NCI-H524 treated with DMSO at 0.1 percent for 48 hours (cell line): ENCODE results near the gene PLB1.

ENCODE experiments used
- DNase-seq: peaks from one replicate; lab custom pipeline; 2025; lab: John Stamatoyannopoulos, UW

The PLB1 gene

DNA sequence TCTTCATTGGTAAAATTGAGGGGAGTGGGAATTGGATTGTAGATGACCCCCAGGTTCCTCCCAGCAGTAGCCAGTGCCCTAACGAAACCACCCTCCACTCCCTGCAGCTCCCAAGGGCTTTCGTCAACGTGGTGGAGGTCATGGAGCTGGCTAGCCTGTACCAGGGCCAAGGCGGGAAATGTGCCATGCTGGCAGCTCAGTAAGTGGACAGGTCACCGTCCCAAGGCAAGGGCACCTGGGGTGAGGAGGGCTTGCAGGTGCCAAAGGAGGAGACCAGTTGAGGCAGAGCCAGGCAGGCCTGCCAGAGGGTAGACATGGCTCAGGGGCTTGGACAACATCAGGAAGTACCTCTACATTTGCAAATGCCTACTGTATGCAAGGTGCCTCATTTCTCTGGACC lies 133.1 kb downstream of the PLB1 start:
- DNase-seq: no peak

DNA sequence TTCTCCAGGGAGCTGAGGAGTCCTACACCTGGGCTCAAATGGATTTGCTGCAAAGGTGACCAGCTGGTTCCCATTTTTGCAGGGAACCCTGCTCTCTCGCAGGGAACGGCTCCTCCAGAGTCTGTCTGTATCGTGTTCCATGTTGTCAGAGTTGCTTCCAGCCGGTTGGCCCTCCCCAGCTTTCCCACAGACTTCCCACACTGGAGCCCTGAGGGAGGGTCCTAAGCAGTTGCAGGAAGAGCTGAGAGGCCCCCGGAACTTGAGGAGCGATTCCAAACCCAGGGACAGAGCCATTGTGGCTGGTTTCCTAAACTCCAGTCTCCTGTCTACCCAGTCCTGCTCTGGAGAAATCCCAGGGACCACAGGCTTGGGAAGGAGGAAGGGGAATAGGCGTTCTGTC lies 134.1 kb downstream of the PLB1 start:
- DNase-seq: no peak

DNA sequence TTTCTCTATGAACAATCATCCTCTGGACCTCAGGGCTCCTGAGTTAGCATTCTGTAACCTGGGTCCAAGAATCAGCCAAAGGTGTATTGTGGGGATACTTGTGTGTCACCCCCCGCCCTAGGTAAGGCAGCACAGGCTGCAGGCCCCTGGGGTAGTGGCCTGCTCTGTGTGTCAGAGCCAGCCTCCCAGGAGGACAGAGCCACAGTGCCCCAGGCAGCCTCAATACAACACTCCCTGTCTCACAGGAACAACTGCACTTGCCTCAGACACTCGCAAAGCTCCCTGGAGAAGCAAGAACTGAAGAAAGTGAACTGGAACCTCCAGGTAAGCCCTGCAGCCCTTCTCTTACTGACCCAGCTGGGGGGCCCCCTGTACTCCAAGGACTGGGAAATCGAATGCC lies 134.5 kb downstream of the PLB1 start:
- no peak for DNase-seq

DNA sequence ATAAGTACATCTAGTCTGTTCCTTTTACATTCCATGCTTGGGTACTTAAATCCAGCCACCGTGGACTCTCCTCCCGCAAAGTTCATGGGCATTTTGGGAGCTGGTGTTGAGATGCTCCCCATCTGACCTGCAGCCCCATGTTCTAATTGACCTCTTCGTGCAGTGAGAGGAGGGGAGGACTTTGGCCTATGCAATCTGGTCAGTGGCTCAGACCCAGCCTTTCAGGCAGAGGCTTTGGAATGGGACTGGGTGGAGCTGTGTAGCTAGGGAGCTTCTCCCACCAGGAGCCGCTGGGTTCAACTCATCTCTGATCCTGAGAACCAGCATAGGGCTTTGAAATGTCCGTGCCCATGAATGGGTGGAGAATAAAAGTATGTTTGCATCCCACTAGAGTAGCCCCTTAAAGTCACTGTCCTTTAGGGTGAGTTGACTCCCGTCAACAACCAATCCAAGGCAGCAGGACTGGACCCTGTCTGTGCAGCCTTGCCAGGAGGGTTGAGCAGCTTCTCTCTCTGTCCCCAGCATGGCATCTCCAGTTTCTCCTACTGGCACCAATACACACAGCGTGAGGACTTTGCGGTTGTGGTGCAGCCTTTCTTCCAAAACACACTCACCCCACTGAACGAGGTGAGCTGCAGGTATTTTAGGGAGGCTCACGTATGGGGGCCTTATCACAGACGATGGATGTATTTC lies 135.8 kb downstream of the PLB1 start:
- no peak for DNase-seq

DNA sequence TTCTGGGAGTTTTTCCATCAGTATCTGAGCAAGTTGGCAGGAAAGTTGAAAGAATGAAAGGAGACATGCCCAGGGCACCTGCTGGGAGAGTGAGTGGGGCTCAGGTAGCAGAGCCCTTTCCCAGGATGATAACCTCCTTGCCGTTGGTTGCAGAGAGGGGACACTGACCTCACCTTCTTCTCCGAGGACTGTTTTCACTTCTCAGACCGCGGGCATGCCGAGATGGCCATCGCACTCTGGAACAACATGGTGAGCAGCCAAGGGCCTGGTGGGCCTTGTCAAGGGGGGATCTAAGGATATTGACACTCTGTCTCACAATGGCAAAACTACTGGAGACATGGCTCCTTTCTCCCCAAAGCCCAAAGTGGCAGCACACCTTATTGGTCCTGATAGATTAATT lies 136.9 kb downstream of the PLB1 start:
- no peak for DNase-seq

DNA sequence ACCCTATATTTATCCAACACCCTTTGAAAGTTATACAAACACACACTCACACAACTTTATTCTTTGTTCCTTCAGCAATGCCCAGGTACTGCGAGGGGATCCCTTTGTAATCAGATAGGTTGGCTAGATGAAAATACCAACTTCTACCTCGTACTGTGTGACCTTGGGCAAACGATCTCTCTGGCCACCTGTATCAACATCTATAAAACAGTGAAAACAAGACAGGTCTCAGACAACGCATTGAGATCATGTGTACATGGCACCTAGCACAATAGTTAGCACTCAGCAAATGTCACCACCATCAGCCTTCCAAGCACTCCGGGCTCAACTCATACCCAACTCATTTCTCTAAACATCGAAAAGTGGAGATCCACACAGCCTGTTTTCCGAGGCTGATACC lies 137.3 kb downstream of the PLB1 start:
- no peak for DNase-seq

DNA sequence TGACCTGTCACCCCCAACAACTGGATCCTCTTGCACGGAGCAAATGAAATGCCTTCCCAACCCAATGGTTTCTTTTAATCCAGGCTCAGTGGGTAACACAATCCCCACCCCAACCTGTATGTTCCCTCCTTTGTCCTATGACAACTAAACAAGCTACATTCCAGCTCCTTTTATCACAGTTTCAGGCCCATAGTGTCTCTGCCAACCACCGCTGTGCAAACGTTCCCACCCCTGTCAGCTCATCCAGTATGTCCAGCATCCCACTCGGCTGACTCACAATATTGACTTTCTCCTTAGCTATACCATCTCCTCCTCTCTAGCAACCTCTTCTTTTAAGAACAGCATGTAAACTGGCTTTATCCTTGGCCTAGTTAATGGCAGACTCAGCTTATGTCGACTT lies 137.9 kb downstream of the PLB1 start:
- no peak for DNase-seq

DNA sequence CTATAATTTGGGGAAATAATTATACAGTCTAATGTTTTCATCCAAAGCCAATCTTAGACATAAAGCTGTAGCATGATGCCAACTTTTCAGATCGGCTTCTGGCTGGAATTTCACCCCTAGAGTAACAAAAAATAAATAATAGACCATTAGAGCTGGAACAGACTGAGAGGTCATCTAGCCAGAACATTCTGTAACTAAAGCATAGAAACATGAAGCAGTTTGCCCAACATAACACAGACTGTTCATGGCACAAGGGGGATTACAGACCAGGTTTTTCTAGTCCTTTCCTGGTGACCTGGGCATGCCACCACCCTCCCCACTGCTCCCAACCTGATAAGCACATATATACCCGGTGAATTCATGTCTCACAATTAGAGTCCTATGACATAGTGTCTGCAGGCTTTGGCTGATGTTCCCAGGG lies 139.3 kb downstream of the PLB1 start:
- no peak for DNase-seq

DNA sequence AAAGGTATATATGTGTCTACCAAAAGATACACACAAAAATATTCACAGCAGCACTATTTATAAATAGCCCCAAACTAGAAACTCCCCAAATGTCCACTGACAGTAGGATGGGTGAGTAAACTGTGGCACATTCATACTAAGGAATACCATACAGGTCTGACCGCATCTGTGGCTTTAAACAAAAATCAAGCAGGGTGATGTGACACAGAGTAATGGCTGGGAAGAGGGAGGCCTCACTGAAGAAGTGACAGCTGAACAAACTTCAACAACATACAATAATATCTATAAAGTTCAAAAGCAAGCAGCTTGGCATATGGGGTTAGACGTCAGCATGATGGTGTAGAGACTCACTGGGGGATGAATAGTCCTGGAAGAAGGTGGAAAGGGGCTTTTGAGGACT lies 140.6 kb downstream of the PLB1 start:
- no peak for DNase-seq

DNA sequence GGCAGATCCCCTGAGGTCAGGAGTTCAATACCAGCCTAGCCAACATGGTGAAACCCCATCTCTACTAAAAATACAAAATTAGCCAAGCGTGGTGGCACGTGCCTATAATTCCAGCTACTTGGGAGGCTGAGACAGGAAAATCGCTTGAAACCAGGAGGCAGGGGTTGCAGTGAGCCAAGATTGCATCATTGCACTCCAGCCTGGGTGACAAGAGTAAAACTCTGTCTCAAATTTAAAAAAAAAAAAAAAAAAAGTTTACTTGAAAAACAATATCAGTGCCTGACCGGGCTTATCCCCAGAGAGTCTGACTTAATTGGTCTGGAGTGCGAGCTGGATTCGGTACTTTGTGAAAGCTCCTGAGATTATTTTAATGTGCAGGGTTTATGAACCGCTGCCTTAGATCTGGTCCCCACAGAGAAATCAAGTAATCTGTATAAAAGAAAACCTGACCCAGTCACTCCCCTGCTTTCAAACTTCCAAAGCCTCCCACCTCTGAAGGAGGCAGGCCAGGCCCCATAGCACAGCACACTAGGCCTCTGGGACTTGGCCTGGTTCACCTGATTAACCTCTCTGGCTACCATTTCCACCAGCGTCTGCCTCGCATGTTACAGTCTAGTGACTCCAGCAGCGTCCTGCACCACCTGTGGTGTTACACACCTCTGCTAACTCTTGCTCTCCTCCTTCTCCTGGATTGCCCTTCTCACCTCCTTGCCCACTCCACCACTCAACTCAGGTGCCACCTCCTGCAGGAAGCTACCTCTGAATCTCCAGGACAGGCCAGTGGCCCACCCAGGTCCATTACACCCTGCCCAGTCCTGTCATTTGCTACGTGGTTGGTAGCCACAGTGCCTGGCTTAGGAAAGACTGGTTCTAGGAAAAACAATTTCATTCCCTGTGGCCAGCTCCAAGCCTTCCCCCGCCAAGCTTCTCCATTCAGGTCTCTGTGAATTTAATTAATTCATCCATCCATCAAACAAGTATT lies 141.5 kb downstream of the PLB1 start:
- no peak for DNase-seq

DNA sequence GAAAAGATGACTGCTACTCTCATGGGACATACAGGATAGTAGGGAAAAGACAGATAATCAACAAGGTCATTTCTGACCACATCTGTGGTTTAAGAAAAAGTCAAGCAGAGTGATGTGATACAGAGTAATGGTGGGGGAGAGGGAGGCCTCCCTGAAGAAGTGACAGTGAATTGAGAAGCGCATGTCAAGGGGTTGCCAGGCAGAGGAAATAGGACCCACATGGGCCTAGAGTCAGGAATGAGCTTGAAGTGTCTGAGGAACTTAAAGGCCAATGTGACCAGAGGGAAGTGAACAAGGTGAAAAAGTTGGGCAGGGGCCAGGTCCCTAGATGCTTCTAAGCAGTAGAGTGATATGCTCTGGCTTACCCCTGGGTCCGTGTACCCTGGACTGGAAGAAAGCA lies 142.2 kb downstream of the PLB1 start:
- DNase-seq: no peak

DNA sequence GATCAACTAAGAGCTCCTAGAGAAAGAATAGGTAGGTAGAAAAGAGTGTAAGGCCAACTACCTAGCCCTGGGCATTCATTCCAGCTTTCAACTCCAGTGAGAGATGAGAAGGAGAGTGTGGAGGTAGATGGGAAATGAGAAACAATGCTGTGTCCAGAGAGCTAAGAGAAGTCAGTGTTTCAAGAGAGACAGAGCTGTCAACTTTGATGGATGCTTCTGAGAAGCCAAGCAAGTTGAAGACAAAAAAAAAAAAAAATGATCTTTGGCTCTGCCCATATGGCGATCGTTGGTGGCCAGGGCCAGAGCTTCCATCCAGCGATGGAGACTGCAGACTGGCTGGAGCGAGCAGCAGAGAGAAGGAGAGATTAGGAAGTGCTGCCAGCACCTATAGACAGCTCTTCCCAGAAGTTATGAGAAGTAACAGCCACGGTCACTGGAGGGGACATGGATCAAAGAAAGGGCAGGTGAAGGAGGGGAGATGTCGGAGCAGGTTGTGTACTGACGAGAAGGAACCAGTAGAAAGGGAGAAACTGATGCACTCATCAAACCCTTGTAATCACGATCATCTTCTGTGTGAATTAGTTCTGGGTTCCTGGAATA lies 143.3 kb downstream of the PLB1 start:
- DNase-seq: no peak

DNA sequence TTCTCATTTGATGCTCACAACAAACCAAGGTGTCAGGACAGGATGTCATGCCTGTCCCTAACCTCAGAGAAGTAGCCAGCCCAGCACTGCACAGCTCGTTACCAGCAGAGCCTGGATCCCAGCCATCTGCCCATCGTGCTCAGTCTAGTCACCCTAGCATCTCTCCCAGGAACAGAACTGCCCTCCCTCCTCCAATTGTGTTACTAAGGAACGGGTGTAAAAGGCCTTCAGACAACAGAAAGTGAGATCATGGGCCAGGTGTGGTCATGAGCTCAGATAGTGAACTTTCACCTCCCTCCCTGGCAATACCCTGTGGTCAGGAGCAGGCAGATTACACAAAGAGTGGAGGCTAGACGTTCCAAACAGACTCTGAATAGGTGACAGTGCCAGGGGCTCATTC lies 144.0 kb downstream of the PLB1 start:
- DNase-seq: no peak

DNA sequence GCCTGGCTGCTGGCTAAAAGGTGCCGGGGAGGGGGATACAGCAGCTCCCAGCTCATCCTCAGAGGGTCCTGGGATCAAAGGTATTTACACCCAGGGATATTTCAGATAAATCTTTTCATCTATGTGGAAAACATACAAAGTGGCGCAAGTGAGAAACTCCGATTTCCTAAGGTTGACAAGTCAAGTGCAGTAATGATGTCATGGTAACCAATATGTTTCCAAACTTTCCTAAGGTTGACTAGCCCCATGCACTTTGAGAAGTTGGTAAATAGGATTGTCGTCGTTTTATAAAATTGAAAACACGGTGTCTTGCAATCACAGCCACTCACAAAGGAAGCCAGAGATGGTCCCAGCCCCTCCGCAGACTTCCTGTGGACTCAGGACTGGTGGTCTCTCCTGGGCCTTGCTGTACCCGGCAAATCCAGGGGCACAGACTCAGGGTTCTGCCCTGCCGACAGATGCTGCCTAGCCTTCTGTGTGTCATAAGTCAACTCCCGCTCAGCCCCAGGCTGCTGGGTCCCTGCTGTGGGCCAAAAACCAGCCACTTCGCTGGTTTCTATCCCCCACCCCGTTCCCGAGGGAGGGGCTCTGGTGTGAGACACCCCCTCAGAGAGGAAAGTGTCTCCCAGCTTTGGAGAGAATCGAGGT lies 144.5 kb downstream of the PLB1 start:
- no peak for DNase-seq

DNA sequence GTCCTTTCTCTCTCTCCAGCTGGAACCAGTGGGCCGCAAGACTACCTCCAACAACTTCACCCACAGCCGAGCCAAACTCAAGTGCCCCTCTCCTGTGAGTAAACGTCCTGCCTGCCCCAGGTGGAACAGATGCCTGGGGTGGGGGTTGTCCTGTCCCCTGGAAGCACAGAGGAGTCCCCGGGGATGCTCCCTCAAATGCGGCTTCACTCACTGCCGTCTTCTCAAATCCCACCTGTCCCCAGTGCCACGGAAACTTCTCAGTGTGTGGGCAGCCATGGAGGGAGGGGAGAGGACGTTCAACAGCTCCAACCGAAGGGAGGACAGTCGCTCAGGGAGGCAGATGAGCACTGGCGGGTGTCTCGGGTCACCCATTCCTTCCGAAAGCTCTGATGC lies 145.0 kb downstream of the PLB1 start:
- no peak for DNase-seq

DNA sequence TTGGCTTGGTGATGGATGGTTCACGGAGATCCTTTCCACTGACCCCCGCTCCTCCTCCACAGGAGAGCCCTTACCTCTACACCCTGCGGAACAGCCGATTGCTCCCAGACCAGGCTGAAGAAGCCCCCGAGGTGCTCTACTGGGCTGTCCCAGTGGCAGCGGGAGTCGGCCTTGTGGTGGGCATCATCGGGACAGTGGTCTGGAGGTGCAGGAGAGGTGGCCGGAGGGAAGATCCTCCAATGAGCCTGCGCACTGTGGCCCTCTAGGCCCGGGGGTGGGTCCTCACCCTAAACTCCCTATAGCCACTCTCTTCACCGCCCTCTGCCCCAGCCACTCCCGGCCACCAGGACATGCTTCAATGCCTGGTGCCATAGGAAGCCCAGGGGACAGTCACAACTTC lies 146.9 kb downstream of the PLB1 start:
- DNase-seq: no peak

DNA sequence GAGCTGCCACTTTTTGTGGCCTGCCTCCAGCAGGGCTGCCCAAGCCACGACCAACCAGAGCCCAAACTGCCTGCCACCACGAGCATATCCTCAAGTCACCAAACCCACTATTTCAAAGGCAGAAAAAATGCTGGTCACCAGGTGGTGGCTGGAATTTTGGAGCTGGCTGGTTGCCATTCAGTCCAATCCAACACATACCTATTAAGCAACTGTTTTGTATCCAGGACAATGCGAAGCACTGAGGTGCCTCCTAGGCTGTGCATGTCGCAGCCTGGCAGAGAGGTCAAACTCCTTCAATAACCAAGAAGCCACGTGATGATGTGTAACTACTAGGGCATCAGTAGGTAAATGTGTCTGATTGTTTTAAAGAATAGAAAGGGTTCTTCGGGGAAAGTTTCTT lies 147.5 kb downstream of the PLB1 start:
- no peak for DNase-seq

DNA sequence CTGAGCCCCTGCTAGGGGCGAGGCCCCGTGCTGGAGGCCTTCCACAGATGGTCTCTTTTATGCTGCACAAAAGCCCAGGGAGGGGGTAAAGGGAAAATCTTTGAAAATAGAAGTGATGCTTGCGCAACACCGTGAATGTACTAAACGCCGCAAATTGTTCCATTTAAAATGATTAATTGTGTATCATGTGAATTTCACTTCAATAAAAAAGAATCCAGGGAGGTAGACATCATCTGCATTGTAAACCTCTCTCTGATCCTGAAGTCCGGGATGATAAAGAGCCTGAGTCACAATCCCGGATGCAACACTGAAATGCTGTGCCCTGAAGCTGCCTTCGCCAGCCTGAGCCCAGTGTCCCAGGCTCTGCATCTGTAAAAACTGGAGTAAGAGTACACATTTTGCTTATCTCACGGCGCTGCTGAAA lies 148.1 kb downstream of the PLB1 start:
- no peak for DNase-seq

DNA sequence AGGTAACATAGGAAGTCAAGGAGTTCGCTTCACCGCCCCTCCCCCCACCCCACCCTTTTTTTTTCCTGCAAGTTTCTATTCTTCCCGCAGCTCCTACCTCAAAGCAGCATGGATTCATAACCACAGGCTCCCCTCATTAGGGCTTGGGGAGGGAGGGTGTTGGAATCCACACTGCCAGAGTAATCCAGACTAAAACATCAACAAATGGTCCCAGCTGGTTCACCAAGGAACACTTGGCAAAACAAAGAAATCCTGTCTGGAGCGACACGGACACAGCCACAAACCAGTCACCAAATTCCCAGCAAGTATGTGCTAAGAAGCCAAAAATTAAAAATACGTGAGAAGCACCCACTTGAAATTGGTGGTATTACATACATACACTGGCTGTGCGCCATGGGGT lies 148.9 kb downstream of the PLB1 start:
- DNase-seq: no peak

DNA sequence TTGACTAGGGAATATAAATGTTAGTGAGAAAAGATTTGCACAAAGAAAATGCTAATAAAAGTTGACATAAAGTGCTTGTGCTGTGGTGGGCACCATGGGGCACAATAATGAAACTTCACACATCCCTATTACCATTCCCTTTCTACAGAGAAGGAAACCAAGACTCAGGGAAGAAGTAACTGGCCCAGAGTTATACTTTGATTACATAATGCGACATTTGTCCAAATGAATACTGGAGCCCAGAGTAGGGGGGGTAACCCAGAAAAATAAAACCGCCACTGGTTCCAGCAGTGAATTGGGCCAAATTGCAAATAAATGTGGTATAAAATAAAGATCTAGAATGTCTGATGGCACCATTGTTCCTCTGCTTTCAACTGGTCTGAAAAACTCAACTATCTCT lies 149.7 kb downstream of the PLB1 start:
- DNase-seq: no peak

DNA sequence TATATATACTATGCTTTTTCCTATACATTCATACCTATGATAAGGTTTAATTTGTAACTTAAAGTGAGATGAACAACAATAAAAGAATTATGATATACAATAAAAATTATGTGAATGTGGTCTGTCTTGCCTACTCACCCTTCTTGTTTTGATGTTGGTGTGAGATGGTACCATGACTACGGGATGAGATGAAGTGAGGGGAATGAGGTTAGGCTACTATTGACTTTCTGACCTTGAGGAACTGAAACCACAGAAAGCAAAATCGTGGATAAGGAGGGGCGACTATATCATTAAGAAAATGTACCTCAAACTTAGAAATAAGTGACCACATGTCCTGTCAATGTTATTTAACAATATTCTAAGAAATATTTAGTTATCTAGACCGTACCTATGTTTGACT lies 151.8 kb downstream of the PLB1 start:
- DNase-seq: no peak

DNA sequence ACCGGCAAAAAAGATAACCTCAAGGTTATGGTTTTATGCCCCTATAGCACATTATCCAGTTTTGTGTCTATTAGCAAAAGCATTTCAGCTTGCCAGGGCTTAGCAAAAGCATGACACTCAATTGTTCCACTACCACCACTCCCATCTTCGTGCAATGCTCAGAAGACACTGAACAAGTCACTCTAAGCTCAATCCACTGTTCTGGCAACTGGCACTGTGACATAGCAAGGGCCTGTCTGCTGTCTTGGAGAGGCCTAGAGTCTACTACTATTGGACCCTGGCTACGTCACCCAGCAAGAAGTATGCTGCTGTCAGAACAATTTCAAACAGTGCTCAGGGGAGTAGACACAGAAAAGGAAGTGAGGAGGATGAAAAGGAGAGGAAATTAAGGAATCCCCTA lies 152.3 kb downstream of the PLB1 start:
- no peak for DNase-seq
